ENCODE data around the gene MRPS12.

Gene MRPS12

DNA sequence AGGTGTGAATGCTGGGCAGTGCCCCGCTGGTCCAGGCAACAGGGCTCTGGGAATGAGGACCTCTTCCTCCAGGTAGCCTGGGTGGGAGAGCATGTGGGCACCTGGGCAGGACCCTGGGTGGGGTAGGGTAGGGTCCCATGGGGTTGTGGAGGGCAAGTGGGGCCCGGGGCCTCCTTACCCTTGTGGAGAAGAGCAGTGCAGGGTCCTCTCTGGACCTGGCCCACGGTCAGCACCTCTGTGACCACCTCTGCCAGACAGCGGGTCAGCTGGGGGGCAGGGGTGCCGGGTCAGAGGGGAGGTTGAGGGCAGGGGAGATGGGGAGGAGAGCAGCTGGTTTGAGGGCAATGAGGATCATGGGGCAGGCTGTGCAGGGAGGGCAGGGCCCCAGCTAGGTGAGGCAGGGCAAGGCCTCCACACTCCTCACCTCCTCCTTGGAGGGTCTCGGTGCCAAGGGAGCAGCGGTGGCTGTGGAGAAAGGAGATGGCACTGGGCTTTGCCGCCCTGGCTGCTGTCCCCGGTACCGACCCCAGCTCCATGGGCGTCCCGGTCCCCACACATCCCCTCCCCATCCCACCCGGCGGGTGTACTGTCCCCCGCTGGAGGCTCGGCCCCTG, 19.2 kb upstream of the MRPS12 start:
- no peak for DNase-seq (ENCODE audit: low read depth)

DNA sequence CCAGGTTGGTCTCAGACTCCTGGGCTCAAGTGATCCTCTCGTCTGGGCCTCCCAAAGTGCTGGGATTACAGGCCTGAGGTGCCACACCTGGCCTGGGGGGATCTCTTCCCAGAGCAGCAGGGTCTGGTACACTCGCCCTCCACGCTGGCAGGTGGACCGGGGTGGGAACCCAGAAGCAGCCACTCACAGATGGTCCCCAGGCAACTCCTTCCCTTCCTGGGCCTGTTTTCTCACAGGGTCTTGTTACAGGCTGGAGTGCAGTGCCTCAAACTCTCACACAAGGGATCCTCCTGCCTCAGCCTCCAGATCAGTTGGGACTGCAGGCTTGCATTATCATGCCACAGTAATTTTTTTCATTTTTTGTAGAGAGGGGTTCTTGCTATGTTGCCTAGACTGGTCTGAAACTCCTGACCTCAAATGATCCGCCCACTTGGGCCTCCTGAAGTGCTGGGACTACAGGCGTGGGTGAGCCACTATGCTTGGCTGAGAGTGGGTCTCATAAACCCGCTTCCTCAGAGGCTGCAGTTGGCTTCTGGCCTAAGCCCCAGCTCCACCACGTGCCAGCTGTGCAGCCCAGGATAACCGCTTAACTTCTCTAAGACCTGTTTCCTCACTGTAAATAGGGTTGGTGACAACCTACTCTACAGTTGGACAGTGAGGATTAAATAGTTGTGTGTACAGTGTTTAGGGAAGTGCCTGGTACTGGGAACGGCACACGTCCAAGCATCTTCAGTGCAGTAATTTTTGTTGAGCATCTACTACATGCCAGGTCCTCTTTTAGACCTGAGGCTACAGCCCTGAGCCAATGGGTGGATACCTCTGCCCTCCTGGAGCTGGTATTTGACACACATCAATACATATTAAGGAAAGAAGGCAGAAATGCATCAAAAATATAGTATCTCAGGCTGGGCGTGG, 17.9 kb upstream of the MRPS12 start:
- no peak for DNase-seq (ENCODE audit: low read depth)

GRCh38 chr19:38913958-38914357, 16.8 kb upstream of the MRPS12 start:
- no peak for DNase-seq (ENCODE audit: low read depth)

DNA sequence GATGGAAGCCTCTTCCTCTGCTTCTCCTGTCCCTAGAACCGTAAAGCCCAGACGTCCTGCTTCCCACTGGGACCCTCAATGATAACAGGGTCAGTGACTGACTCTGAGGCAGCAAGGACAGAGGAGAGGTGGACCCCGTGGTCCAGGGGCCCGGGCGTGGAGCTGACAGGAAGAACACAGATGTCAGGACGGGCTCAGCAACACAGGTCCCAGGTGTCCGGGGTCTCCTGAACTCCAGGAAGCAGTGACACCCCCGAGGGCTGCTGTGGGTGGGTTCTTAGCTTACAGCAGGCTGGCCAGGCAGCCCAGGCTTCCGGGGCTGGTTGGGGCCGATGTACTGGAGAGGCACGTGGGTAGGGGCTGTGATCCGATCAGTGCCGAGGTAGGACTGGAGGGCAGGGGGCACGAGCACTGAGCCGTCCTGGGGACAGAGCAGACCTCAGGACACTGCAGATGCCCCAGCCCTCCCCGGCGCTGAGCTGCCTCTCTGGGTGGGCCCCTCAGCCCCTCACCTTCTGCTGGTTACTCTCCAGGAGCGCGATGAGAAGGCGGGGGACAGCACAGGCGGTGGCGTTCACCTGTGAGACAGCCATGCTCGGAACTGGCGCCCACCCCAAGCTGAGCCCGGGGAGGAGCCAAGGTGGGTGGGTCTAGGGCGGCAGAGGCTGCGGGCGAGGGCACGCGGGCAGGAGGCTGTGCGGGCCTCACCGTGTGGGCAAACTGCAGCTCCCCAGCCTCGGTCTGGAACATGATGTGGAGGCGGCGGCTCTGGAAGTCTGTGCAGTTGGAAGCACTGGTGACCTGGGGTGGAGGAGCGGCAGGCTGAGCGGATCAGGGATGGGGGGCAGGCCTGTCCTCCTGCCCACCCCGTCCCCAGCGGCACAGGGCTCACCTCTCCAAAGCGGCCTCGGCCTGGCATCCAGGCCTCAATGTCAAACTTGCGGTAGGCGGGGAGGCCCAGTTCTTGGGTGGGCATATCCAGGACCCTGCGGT, 15.1 kb upstream of the MRPS12 start:
- DNase-seq (ENCODE audit: low read depth), result no peak

DNA sequence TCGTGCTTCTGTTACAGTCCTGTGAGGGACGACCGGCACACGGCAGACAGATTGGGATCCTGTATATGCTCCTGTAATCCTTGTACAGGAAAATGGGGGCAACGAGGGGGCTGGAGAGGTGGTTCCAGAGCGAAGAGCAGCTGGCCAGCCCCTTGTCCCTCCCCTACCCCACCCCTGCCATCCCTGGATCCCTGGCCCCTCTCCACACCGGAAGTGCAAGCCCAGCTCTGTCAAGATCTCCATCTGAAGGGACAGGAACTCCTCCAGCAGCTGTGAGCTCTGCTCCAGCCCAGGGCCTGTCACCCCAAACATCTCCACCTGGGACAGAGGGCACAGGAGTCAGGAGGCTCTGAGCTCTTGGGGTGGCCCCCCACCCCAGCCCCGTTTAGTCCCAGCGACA, 13.2 kb upstream of the MRPS12 start:
- DNase-seq (ENCODE audit: low read depth), result no peak

DNA sequence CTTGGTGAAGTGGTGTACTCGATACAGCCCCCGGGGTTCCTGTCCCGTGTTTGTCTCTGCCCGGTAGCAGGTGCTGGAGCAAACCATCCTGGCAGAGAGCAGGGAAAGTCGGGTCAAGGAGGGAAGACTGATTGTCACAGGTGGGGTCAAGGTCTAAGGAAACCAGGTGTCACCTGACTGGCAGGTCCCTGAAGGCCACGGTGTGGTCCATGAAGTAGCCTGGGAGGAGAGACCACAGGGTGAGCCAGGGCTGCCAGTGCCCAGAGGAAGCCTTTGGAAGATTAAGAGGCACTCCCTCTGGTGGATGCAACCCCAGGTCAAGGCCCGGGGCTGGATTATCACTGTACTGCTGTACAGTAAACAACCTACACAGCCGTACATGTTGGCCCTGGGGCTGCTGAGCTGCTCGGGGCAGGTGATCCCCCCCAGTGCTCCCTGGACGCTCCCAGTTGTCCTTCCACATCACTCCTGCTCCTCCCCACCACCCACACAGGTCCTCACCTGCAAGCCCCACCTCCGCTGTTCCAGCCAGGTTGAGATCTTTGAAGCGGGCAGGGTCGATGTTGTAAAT, 12.7 kb upstream of the MRPS12 start:
- no peak for DNase-seq (ENCODE audit: low read depth)

- DNase-seq (ENCODE audit: low read depth), result no peak
These were observed 12.2 kb upstream of the MRPS12 start for GRCh38 chr19:38918526-38918925.

DNA sequence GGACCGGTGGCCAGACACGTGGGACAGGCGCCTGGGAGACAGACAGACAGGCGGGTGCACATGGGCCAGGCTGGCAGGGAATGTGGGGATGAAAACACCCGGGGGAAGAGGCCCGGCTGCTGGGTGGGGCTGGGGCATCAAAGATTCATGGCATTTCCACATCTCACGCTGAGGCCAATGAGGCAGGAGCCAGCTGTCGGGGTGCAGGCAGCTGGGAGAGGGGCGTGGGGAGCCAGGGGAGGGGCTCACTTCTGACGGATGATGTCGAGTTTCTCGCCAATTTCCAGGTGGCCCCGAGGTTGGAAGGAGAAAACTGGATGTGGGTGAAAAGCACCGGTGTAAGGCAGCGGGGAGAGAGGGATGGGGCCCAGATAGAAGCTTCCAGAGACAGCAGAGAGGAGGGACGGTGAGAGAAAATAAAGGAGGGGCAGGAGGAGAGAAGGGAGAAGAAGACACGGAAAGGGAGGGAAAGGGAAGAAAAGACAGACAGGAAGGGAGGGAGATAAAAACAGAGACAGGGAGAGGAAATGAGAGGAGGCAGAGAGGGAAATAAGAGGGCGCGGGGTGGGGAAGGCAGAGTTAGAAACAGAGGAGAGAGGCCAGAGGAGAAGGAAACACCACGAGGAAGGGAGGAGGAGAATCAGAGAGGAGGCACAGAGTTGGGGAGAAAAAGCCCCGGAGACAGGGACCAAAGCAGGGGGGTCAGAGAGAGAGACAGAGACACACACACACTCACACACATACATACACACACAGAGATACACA, 10.7 kb upstream of the MRPS12 start:
- DNase-seq (ENCODE audit: low read depth), result no peak

DNA sequence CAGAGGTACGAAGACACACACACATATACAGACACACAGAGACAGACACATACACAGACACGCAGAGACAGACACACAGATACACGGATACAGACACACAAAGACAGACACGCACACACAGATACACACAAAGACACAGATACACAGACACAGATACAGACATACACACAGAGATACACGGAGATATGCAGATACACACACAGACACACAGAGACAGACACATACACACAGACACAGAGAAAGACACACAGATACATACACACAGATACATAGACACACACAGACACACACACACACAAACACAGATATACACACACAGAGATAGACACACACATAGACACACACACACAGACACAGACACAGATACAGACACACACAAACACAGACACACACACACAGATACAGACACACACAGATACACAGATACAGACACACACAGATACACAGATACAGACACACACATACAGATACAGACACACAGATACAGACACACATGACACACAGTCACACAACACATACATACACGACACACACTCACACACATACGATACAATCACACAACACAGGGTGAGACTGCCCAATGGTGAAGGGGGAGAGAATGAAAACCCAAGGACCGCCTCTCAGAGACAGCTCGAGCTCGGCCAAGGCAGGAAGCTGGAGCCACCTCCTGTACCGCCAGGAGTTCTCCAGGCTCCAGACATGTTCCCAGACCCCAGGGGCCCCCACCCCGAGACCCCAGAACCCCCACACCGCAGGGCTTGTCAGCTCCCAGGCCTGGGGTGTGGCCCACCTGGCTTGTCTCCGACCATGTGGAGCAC, 9.9 kb upstream of the MRPS12 start:
- no peak for DNase-seq (ENCODE audit: low read depth)

DNA sequence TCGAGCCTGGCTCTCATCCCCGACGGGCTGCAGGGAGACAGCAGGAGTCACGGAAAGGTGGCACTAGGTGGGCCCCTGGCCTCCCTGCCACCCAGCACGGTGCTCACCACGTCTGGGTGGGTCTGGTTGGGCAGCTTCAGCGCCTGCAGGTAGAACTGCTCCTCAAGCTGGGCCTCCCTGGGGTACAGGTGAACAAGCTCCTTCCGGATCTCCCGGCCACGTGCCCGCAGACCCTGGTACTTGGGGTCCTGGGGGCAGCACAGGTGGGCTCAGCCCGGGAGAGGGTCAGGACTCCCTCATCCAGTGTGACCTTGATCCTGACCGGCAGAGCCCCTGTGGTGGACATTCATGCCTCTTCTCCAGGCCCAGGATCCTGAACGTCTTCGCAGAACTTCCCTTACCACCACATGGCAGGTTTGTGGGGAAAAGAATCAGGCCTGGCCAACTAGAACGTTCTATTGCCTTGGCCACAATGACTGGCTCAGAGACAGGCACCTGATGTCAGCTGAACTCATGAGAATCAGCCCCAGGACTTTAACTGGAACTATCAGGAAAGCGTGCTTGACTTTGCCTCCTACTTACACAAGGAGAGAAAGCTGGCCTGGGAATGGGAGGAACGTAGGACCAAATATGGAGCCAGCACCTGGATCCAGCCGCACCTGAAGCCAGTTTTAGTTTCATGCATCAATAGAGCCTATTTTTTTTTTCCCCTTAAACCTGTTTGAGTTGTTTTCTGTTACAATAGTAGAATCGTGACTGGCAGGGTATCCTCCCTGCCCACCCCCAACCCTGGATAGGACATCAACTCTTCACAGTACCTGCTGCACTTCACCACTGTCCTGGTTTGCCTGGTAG, 9.1 kb upstream of the MRPS12 start:
- no peak for DNase-seq (ENCODE audit: low read depth)

GRCh38 chr19:38922482-38922881, 8.3 kb upstream of the MRPS12 start:
- no peak for DNase-seq (ENCODE audit: low read depth)

DNA sequence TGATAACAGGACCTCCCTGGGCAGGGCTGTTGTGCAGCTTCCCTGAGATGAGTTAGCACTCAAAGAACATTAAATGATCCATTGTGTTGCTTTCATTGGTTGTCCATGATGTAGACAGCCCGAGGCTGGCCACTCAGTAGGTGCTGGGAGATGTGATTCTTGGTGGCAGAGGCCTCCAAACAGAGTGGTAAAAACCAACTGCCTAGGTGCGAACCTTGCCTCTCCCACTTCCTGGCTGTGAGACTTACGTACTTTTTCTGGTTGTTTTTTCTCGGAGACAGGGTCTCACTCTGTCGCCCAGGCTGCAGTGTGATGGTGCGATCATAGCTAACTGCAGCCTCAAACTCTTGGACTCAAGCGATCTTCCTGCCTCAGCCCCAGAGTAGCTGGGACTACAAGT, 6.4 kb upstream of the MRPS12 start:
- no peak for DNase-seq (ENCODE audit: low read depth)

DNA sequence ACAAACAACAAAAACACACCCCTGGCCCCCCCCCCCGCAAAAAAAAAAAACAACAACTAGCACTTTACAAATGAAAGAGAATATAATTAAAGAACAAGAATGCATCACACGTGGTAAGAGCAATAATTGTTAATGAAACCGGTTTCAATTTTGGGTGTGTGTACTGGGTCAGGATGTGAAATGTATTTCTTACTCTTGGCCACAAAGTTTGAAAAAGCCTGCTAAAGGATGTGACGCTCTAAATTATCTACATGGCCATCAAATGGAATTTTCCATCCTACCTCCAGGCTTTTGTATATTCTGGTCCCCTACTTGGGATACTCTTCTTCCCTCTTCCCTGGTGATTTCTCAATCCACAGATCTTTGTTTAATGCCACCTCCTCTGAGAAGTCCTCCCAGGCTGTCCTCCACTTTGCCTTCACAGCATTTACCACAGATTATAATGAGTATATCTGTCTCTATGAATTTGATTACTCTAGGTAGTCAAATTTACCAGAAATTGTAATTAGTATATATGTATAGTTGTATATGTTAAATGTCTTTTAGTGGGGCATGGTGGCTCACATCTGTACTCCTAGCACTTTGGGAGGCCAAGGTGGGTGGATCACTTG, 2.2 kb upstream of the MRPS12 start:
- DNase-seq (ENCODE audit: low read depth), result no peak

DNA sequence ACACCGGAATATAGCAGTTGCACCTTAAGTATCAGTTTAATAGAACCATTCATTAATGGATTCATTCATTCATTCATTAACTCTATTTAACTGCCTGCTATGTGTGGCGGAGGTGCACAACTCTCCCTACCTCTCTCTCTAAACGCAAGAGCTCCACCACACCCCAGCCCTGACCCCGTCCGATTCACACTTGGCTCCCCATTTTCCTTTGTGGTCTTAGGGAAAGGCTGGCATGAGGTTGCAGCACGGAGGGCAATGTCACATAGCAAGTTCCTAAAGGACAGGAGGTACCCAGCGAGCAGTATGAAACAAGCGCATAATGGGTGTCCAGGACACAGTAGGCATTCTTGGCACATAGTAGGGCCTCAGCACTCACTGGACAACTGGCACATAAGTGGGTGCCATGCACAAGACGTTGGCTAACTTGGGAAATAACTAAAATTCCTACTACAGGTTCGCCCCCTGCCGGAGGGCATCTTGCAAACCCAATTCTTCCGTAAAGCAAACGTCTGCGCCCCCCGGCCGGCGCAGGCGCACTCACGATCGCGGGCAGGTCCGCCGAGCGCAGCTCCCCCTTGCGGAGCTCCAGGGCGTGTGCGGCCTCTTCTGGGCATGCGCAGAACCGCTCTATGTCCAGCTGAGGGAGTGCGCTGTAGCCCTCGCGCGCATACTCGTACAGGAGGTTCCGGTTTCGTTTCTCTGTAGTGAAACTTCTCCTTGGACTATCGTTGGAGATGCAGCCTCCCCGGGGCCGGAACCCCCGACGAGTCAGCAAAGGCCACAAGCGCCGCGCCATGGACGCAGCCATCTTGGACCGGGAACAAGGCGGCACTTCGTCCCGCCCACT, 592 bp upstream of the MRPS12 start, which contains the start of gene SARS2:
SARS2 (minus strand) TSS at position 835 of the 847 bp plus-strand sequence; CDS start at position 808, 27 bp downstream.
- DNase-seq (ENCODE audit: low read depth), result peak; percentile 94

DNA sequence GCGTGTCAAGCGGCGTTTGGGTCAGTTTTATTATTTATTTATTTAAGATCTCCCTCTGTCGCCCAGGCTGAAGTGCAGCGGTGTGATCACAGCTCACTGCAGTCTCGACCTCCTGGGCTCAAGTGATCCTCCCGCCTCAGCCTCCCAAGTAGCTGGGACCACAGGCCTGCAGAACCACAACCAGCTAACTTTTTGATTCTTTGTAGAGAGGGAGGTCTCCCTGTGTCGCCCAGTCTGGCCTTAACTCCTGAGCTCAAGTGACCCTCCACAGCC, 713 bp downstream of the MRPS12 start:
- no peak for DNase-seq (ENCODE audit: low read depth)

DNA sequence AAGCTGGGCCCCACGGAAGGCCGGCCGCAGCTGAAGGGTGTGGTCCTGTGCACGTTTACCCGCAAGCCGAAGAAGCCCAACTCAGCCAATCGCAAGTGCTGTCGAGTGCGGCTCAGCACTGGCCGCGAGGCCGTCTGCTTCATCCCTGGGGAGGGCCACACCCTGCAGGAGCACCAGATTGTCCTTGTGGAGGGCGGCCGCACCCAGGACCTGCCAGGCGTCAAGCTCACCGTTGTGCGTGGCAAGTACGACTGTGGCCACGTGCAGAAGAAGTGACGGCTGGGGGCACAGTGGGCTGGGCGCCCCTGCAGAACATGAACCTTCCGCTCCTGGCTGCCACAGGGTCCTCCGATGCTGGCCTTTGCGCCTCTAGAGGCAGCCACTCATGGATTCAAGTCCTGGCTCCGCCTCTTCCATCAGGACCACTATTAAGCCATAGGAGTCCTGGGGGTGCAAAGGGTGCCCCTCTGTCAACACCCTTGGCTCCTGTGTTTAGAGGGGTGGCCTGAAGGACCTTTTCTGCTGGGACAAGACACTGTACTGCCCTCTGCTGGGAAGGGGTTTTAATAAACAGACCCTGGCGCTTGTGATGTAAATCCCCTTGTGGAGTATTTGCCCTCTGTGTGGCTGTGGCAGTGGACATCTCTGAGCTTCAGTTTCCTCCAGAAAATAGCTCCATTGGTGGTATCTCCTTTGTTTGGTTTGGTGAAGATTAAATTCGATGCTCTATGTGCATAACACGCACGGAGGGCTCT, 1.9 kb downstream of the MRPS12 start:
- DNase-seq (ENCODE audit: low read depth), result peak; percentile 34

GRCh38 chr19:38933544-38933943, 2.8 kb downstream of the MRPS12 start:
- no peak for DNase-seq (ENCODE audit: low read depth)

Data from fibroblast of the conjunctiva (primary cell).